AG08396 (cell line): ENCODE data around the gene AASS.

Experiments
- DNase-seq: peaks from one replicate; pipeline ENCODE4 v3.0.0; 2012; ENCODE audit warnings: low spot score, mixed read lengths

The AASS gene

GRCh38 chr7:122038904-122039303 lies 105.1 kb downstream of the AASS start:
- no peak for DNase-seq

DNA sequence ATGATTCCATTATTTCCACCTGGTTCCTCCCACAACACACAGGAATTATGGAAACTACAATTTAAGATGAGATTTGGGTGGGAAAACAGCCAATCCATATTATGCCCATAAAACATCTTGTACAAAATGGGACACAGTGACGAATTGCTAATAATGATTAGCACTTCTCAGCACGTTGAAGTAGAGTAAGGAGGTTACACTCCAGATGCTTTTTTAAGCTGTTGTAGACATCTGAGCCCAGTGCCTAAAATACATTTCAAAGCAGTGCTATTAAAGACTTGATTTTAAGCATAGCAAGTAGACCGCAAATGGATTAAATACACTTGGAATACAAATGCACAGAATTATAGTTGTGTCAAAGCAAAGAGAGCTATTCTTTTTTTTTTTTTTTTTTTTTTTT lies 105.9 kb downstream of the AASS start:
- DNase-seq = no peak

DNA sequence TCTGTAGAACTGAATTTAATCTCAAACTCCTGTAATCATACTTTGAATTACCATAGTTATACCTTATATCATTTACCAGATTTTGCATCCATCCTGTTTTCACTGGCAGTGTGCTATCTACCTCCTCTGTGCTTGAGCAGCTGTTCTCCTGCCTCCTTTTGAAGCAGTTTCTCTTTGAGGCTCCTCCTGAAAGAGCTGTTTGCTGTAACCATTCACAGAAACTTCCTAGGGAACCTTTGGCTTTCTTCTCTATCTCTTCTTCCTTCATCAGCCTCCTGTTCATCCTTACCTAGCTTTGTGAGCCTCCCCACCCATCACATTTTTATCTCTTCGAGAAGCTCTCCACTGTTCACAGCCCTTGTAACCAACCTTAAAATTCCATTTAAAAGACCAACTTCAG lies 108.2 kb downstream of the AASS start:
- no peak for DNase-seq

DNA sequence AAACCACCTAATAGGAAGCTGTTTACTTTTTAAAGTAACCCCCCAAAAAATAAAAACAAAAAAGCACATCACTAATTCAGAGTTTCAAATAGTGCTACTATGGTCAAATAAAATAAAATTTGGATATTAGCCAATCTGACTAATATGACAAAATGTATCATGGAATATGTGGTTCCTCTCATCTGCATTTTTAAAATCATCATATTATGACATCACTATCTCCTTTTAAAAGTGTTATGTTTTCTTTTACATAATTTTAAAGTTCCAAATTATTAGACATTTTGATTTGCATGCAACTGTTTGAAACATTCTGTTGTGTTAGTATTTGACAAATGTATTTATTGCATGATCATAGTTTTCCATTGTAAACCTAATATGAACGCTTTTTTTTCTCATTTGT lies 110.4 kb downstream of the AASS start:
- no peak for DNase-seq

GRCh38 chr7:122027058-122027457 lies 117.0 kb downstream of the AASS start:
- DNase-seq = no peak
